HG03520 (cell line): ENCODE results near the gene KSR2.
"Not testable (repeated sequence)": the region's sequence is repeated elsewhere in the genome, so short reads cannot be mapped to it uniquely, and the experiment has no call there.

Experiments
- ATAC-seq: cut with Tn5 transposase; IDR thresholded peaks from one replicate; pipeline ENCODE4 v1.9.1; 2021; ENCODE audit warnings: mild to moderate bottlenecking, moderate library complexity; ENCODE audit not compliant: unreplicated experiment

Gene KSR2

DNA sequence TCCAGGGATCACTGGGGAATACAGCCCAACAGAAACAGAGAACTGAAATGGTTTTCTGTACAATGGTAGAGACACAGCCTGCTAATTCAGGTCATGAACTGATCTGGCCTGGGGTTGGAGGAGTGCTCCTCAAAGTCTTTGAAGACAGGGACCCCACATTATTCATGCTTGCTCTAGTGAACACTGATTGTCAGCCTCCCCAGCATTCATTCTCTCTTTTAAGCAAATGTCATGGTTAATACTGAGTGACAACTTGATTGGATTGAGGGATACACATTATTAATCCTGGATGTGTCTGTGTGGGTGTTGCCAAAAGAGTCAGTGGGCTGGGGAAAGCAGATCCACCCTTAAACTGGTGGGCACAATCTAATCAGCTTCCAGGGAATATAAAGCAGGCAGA, 319.0 kb downstream of the KSR2 start:
- no peak for ATAC-seq

- no peak for ATAC-seq
Observed at GRCh38 chr12:117646520-117646919, 322.3 kb downstream of the KSR2 start.

- no peak for ATAC-seq
Observed at GRCh38 chr12:117645473-117645872, 323.3 kb downstream of the KSR2 start.

- no peak for ATAC-seq
Observed at GRCh38 chr12:117643971-117644370, 324.8 kb downstream of the KSR2 start.

GRCh38 chr12:117641885-117642284, 326.9 kb downstream of the KSR2 start:
- ATAC-seq: no peak

DNA sequence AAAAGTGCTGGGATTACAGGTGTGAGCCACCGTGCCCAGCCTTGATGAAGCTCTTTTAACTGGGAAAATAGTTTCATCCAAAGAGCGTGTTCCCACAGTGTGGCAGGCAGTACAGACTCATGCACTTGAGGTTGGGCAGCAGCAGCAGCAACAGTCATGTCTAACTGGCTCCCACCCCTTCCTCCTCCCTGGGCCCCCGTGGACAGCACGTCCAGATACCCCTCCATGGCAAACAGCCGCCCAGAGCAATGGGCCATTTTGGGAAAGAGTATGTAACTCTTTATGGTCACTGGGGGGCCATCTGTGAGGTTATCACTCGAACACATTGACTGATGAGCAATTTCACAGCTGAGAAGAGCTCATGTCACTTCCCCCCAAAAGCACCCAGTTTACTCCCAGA, 328.3 kb downstream of the KSR2 start:
- no peak for ATAC-seq

DNA sequence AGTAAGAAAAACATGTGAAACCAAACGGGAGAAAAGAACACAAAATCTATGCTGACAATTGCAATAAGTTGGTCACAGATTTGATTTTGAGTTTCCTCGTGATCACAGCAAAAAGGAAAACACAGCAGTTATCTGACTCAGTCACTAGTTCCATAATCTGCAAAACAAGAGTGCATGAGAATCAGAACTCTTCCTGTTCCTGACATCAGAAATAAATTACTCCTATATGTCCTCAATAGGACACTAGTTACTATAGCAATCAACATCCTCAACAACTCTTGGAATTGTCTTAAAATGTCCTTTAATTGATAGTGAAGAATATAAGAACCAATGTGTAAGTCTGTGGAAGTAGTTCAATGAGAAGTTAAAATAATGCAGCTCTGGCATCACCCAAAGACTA, 339.3 kb downstream of the KSR2 start:
- no peak for ATAC-seq

GRCh38 chr12:117628711-117629110, 340.1 kb downstream of the KSR2 start:
- not testable (repeated sequence) for ATAC-seq

DNA sequence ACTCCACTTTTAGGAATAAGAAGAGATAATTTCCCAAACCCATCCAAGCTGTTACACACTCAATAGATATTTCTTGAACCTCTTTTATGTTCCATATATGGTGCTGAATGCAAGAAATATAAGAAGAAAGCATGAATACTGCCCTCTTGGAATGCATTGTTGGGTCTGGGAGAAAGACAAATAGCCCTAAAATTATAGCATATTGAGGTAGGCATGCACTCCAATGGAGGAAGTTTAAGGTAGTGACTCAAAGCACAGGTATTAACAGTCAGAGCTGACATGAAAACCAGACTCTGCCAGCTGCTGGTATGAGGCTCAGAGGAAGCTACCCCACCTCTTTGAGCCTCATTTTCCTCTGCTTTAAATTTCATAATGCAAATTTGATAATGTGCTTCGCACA, 346.0 kb downstream of the KSR2 start:
- ATAC-seq: no peak

DNA sequence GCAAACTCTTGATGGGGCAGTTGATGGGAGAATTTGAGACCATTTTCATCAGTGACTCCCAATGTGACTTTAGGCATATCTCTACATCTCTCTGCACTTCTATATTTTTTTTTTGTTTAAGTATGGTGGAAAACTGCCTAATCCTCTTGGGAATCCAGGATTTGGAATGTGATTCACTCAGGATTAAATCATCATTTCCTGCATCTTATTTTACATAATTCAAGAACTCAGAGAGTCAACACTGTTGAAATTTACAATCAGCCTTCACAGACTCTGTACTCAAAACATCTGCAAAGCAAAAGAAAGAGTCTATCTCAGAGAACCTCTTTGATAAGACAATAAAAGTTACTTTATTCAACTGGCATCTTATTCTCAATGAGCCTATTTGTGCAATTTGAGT, 346.7 kb downstream of the KSR2 start:
- ATAC-seq: no peak

- no peak for ATAC-seq
Observed at GRCh38 chr12:117607778-117608177, 361.0 kb downstream of the KSR2 start.

GRCh38 chr12:117606945-117607344, 361.8 kb downstream of the KSR2 start:
- no peak for ATAC-seq

- no peak for ATAC-seq
Observed at GRCh38 chr12:117606024-117606423, 362.8 kb downstream of the KSR2 start.

GRCh38 chr12:117603316-117604113, 365.3 kb downstream of the KSR2 start:
- ATAC-seq: no peak

- no peak for ATAC-seq
Observed at GRCh38 chr12:117599849-117600248, 368.9 kb downstream of the KSR2 start.

DNA sequence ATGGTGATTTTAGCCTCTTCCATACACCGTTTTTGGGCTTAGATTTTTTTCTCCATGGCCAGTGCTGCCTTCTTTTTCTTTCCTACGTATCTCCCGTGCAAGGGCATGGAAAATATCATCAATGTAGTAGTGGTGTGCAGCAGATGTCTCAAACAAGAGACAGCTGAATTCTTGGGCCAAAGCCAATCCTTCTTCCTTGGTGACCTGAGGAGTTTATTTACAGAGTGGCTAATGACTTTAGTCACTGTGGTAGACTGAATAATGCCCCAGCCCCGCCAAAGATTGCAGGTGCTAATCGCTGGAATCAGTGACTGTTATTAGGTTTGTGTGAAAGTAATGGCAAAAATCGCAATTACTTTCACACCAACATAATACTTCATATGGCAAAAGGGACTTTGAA, 371.8 kb downstream of the KSR2 start:
- ATAC-seq: no peak

GRCh38 chr12:117595751-117596150, 373.0 kb downstream of the KSR2 start:
- ATAC-seq: no peak

- ATAC-seq: no peak
Observed at GRCh38 chr12:117594481-117594880, 374.3 kb downstream of the KSR2 start.

DNA sequence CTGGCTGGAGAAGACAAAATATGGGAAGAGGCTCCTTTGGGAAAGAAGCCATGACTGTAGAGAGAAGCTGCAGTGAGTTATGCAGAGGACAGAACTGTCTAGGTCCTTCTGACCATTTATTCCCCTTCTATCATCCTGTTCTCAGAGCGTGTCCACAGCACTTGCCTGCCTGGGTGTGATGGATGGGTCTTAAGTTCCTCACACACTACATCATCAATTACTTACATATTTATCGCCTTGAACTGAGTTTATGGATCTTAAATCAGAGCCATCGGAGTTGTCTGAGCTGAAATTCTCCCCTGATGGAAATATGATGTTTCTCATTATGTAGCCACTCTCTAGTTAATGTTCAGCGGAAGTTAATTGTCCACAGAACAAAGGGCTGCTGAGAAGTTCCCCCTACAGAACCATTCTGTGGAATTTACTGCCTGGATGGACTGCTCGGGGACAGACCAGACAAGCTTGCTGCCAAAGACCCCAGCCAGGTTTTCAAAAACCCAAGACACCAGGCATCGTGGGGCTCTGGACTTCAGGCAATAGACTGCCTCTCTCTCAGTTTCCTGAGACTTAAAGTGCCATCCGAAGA, 374.9 kb downstream of the KSR2 start:
- ATAC-seq: no peak

- no peak for ATAC-seq
Observed at GRCh38 chr12:117592588-117593305, 376.0 kb downstream of the KSR2 start.

- no peak for ATAC-seq
Observed at GRCh38 chr12:117590999-117591398, 377.8 kb downstream of the KSR2 start.

GRCh38 chr12:117590386-117590785, 378.4 kb downstream of the KSR2 start:
- no peak for ATAC-seq
